Measurements from ENCODE around the gene COA5. TPM values are rescaled to one million over a fixed set of nuclear protein-coding genes. Genes with fewer than 3 reads are reported as not detected.

COA5 gene
- total and polyA plus RNA-seq, 2 experiments from 2014 or later, result 33.3 to 113 TPM

GRCh38 chr2:98589489-98589888, 18.8 kb downstream of the COA5 start:
- Histone ChIP-seq H3K27me3 (ENCODE audit: insufficient read depth) (no peaks in the 10 kb centered on the region), H3K79me2 (replicated peaks; ENCODE audit: insufficient read depth) (no peaks in the 10 kb centered on the region), H3F3A (replicated peaks; ENCODE audit: low read depth) (no peaks in the 10 kb centered on the region), H2AFZ (no peak overlapping the region), H3K4me1 (ENCODE audit: insufficient read depth) (no peaks in the 10 kb centered on the region), H3K36me3 (ENCODE audit: insufficient read depth) (no peaks in the 10 kb centered on the region), H3K9me2 (ENCODE audit: insufficient read depth) (0 out of 2 replicates have a peak, but pooled peaks cover 4% of the 10 kb centered on the region), H3K27ac (ENCODE audit: low read depth) (no peak overlapping the region), H3K4me2 (no peak overlapping the region), H4K20me1 (replicated peaks; ENCODE audit: insufficient read depth) (no peaks in the 10 kb centered on the region), H3K4me3 (no peak overlapping the region)
- Mint-ChIP-seq H3K9me3 (peaks cover 8% of the 10 kb centered on the region; the same call in 2 of the 3 replicates), H3K4me3 (no peak overlapping the region), H3K4me1 (no peaks in the 10 kb centered on the region; the same call in 2 of the 3 replicates), H3K27me3 (ENCODE audit: insufficient read depth, low read depth, poor library complexity) (peaks cover 9% of the 10 kb centered on the region), H3K36me3 (ENCODE audit: low read depth) (peaks cover 21% of the 10 kb centered on the region), H3K27ac (no peak overlapping the region)
- no peak for TF ChIP-seq ZNF331 (CRISPR knock-in tag; IDR thresholded peaks at IDR 0.05; ENCODE audit: low read depth)
- TF ChIP-seq STAT1 (IDR thresholded peaks at IDR 0.05; ENCODE audit: unreplicated experiment), result no peak
- no peak for ATAC-seq
- DNase-seq (ENCODE audit: low spot score), result no peak

- no peaks in the 10 kb centered on the region for H3K36me3 ChIP-seq (ENCODE audit: insufficient read depth)
- H2AFZ ChIP-seq, result no peak overlapping the region
- H3K4me2 ChIP-seq, result no peak overlapping the region
- H3K9me2 ChIP-seq (ENCODE audit: insufficient read depth), result 0 out of 2 replicates have a peak, but pooled peaks cover 1% of the 10 kb centered on the region
- H3K27me3 Mint-ChIP-seq (ENCODE audit: insufficient read depth, low read depth, poor library complexity), result peaks cover 7% of the 10 kb centered on the region
- H3K36me3 Mint-ChIP-seq (ENCODE audit: low read depth), result peaks cover 17% of the 10 kb centered on the region
- no peaks in the 10 kb centered on the region for H4K20me1 ChIP-seq (replicated peaks; ENCODE audit: insufficient read depth)
- H3K9me3 Mint-ChIP-seq, result peaks cover 6% of the 10 kb centered on the region; the same call in 2 of the 3 replicates
- H3K4me3 Mint-ChIP-seq, result no peak overlapping the region
- no peaks in the 10 kb centered on the region for H3K4me1 ChIP-seq (ENCODE audit: insufficient read depth)
- H3F3A ChIP-seq (replicated peaks; ENCODE audit: low read depth), result no peaks in the 10 kb centered on the region
- DNase-seq (ENCODE audit: low spot score), result no peak
- H3K79me2 ChIP-seq (replicated peaks; ENCODE audit: insufficient read depth), result no peaks in the 10 kb centered on the region
- no peaks in the 10 kb centered on the region for H3K27me3 ChIP-seq (ENCODE audit: insufficient read depth)
- H3K27ac ChIP-seq (ENCODE audit: low read depth), result no peak overlapping the region
- no peak for TF ChIP-seq STAT1 (IDR thresholded peaks at IDR 0.05; ENCODE audit: unreplicated experiment)
- TF ChIP-seq, protein P1, sequence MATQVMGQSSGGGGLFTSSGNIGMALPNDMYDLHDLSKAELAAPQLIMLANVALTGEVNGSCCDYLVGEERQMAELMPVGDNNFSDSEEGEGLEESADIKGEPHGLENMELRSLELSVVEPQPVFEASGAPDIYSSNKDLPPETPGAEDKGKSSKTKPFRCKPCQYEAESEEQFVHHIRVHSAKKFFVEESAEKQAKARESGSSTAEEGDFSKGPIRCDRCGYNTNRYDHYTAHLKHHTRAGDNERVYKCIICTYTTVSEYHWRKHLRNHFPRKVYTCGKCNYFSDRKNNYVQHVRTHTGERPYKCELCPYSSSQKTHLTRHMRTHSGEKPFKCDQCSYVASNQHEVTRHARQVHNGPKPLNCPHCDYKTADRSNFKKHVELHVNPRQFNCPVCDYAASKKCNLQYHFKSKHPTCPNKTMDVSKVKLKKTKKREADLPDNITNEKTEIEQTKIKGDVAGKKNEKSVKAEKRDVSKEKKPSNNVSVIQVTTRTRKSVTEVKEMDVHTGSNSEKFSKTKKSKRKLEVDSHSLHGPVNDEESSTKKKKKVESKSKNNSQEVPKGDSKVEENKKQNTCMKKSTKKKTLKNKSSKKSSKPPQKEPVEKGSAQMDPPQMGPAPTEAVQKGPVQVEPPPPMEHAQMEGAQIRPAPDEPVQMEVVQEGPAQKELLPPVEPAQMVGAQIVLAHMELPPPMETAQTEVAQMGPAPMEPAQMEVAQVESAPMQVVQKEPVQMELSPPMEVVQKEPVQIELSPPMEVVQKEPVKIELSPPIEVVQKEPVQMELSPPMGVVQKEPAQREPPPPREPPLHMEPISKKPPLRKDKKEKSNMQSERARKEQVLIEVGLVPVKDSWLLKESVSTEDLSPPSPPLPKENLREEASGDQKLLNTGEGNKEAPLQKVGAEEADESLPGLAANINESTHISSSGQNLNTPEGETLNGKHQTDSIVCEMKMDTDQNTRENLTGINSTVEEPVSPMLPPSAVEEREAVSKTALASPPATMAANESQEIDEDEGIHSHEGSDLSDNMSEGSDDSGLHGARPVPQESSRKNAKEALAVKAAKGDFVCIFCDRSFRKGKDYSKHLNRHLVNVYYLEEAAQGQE (IDR thresholded peaks at IDR 0.05; ENCODE audit: unreplicated experiment), result no peak
- TF ChIP-seq ZNF462 (CRISPR knock-in tag; IDR thresholded peaks at IDR 0.05), result no peak
- no peak for ATAC-seq
- H3K4me1 Mint-ChIP-seq, result no peaks in the 10 kb centered on the region; the same call in 2 of the 3 replicates
- no peak overlapping the region for H3K27ac Mint-ChIP-seq
- H3K4me3 ChIP-seq, result no peak overlapping the region
Measured at GRCh38 chr2:98588880-98589431, 19.4 kb downstream of the COA5 start.
